Fibroblast of lung (primary cell): Measurements from ENCODE around the gene MMP3. TPM values are rescaled to one million over a fixed set of nuclear protein-coding genes. Genes with fewer than 3 reads are reported as not detected.

Experiments
- DNase-seq, 2 donors: peaks; one replicate each; pipeline versions ENCODE4 v3.0.0 to v3.0.0-alpha.2; 2010; ENCODE audit warnings: low read depth in 2 of 2
- H2AFZ ChIP-seq: 2 replicates; pipeline ENCODE4 v1.5.1; 2012; ENCODE audit warnings: low read length, control low read depth, inconsistent platforms
- H3K27ac ChIP-seq: 2 replicates; pipeline ENCODE4 v1.5.1; 2011; ENCODE audit warnings: low read length, control low read depth; ENCODE audit not compliant: insufficient read depth
- H3K27me3 ChIP-seq: 2 replicates; pipeline ENCODE4 v1.5.1; 2011; ENCODE audit warnings: mild to moderate bottlenecking, low read length; ENCODE audit not compliant: control insufficient read depth, insufficient read depth
- H3K36me3 ChIP-seq: 2 replicates; pipeline ENCODE4 v1.5.1; 2011; ENCODE audit warnings: low read length; ENCODE audit not compliant: control insufficient read depth, insufficient read depth
- H3K4me1 ChIP-seq: 2 replicates; pipeline ENCODE4 v1.5.1; 2011; ENCODE audit warnings: low read length; ENCODE audit not compliant: control insufficient read depth, insufficient read depth; ENCODE audit errors: extremely low read depth
- H3K4me2 ChIP-seq: 2 replicates; pipeline ENCODE4 v1.5.1; 2011; ENCODE audit warnings: low read length, control low read depth; ENCODE audit not compliant: insufficient read depth; ENCODE audit errors: extremely low read depth
- H3K4me3 ChIP-seq, 4 experiments: fragments of 200-600 bp in 1 of 4; sonication (generic) in 1 of 4; replicated peaks in 1 of 4; 2 replicates each; pipeline ENCODE4 v1.5.1; 2011 to 2016; ENCODE audit warnings: low read length in 4 of 4, low read depth in 3 of 4, mild to moderate bottlenecking in 3 of 4, control low read depth in 2 of 4, inconsistent platforms in 1 of 4, mixed read lengths in 1 of 4; ENCODE audit not compliant: insufficient read depth in 1 of 4; ENCODE audit errors: control extremely low read depth in 1 of 4
- H3K79me2 ChIP-seq: 2 replicates; pipeline ENCODE4 v1.5.1; 2012; ENCODE audit warnings: mild to moderate bottlenecking, low read length, inconsistent platforms; ENCODE audit not compliant: control insufficient read depth, insufficient read depth
- H3K9ac ChIP-seq: 2 replicates; pipeline ENCODE4 v1.5.1; 2011; ENCODE audit warnings: mild to moderate bottlenecking, low read length, control low read depth; ENCODE audit not compliant: insufficient read depth
- H3K9me3 ChIP-seq: 2 replicates; pipeline ENCODE4 v1.5.1; 2012; ENCODE audit warnings: low read depth, low read length; ENCODE audit not compliant: control insufficient read depth, insufficient read depth
- H4K20me1 ChIP-seq: 2 replicates; pipeline ENCODE4 v1.5.1; 2011; ENCODE audit warnings: low read length; ENCODE audit not compliant: control insufficient read depth, insufficient read depth; ENCODE audit errors: extremely low read depth
- CTCF ChIP-seq, 2 donors: IDR thresholded peaks in 1 of 2; conservative IDR thresholded peaks in 1 of 2; 1 replicate in 1 of 2; 2 replicates in 1 of 2; pipeline ENCODE4 v1.5.1; 2011 to 2012; ENCODE audit warnings: low read length in 2 of 2, control low read depth in 1 of 2, inconsistent platforms in 1 of 2, low read depth in 1 of 2, mild to moderate bottlenecking in 1 of 2
- EZH2 ChIP-seq: IDR thresholded peaks from 2 replicates; pipeline ENCODE4 v1.5.1; 2012; ENCODE audit warnings: low read length, control low read depth, mild to moderate bottlenecking; ENCODE audit errors: missing control alignments
- polyA plus RNA-seq, 2 donors: library from polyadenylated mRNA; depleted of rRNA in 1 of 2; stranded (reverse) in 1 of 2; unstranded in 1 of 2; fragments of >200 nt; gene quantifications; 2 replicates each; pipeline ENCODE4 v1.2.1, GENCODE V29; 2011 to 2012; ENCODE audit warnings: missing spikeins in 1 of 2
- total RNA-seq: library from RNA; depleted of rRNA; stranded (reverse); fragments of >200 nt; gene quantifications from 2 replicates; pipeline ENCODE4 v1.2.1, GENCODE V29; 2014

MMP3 gene
- total and polyA plus RNA-seq, 2 donors (not counting 1 experiment from before 2014, with no cell fraction given): 19.1 to 47.1 TPM

DNA sequence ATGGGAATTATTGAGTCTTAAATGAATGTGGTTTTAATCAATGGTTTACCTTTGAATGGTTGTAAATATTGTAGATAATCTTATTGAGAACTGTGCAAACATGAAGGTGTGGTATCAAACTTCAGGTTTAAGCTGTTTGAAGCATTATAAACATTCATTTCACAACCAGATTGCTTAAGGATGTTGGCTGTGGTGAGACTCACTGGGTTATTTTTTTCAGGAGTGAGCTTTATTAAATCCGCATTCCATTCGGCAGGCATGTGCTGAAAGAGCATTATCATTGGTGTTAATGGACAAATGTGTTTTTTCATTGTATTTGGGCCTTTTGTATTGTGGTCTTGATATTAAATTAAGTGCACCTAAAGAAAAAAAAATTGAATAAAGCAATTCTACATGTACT is 9.7 kb downstream of the MMP3 start:
- Histone ChIP-seq H3K9ac (no peak overlapping the region), H3K36me3 (no peaks in the 10 kb centered on the region), H3K27me3 (no peaks in the 10 kb centered on the region), H3K9me3 (no peaks in the 10 kb centered on the region), H4K20me1 (no peaks in the 10 kb centered on the region), H3K4me3 (no peak overlapping the region), H3K4me1 (no peaks in the 10 kb centered on the region), H3K27ac (no peak overlapping the region), H3K79me2 (no peaks in the 10 kb centered on the region), H3K4me2 (no peak overlapping the region), H2AFZ (no peak overlapping the region)
- peak in 1 of 2 donors; percentile 34 for DNase-seq
- TF ChIP-seq EZH2 (no peak), CTCF (conservative IDR thresholded peaks at IDR 0.05 in 1 of 2, IDR thresholded peaks at IDR 0.05 in 1 of 2; ENCODE audit: low read depth in 1 of 2, low read length in 2 of 2) (no peak)

GRCh38 chr11:102832612-102833011 is 10.8 kb downstream of the MMP3 start:
- Histone ChIP-seq H3K27me3 (no peaks in the 10 kb centered on the region), H3K9me3 (no peaks in the 10 kb centered on the region), H3K36me3 (no peaks in the 10 kb centered on the region), H3K27ac (no peak overlapping the region), H2AFZ (no peak overlapping the region), H3K79me2 (no peaks in the 10 kb centered on the region), H3K9ac (no peak overlapping the region), H4K20me1 (no peaks in the 10 kb centered on the region), H3K4me3 (peak overlapping the region in 1 of 4 experiments; percentile 55), H3K4me2 (no peak overlapping the region), H3K4me1 (no peaks in the 10 kb centered on the region)
- TF ChIP-seq EZH2: no peak
- no peak for TF ChIP-seq CTCF (conservative IDR thresholded peaks at IDR 0.05 in 1 of 2, IDR thresholded peaks at IDR 0.05 in 1 of 2; ENCODE audit: low read depth in 1 of 2, low read length in 2 of 2)
- no peak for DNase-seq

DNA sequence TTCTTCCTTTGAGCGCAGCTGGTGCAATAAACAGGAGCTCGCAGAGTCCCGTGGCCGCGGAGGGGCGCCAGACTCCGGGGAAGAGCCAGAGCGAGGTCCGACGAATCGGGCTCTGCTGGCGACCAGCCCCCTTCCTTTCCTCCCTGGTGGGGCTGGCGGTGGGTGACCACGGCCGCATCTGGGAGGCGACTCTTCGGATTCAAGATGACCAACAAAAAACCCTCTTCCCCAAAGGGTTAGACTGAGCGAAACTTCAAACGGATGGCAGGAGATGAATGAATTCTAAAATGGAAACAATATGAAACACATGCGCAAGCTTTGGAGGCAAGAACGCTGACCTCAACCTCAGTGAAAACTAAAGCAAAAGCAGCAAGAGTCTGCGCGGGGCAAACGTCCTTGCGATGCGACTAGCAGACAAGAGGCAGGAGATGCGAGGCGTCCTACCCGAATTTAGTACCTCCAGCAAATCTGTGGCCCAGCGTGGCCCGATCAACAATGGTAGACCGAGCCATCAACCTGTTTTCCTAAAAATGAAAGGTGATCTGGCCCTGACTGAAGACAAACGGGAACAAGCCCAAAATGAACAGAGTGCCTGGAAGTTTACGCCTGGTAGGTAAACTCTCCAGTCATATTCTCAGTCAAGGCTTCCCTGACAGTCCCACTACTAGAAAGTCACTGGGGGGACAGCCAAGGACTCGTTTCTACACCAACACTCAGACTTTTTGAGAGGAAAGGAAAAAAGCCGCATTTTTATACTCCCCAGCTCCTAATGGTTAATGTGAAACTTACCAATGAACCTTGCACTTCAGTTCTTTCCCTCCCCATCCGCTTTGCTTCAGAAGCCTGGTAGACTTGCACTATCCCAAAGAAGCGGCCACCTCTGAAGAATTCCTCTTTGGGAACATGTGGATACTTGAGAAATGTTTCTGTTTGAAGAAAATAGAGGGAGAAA is 11.6 kb downstream of the MMP3 start:
- DNase-seq: peak; percentile 53 to 62
- Histone ChIP-seq H3K4me1 (no peaks in the 10 kb centered on the region), H3K4me2 (peak overlapping the region; percentile 85), H3K4me3 (peak overlapping the region; percentile 32 to 55 (median 42)), H3K36me3 (no peaks in the 10 kb centered on the region), H4K20me1 (no peaks in the 10 kb centered on the region), H3K9me3 (no peaks in the 10 kb centered on the region), H3K27me3 (no peaks in the 10 kb centered on the region), H3K27ac (peak overlapping the region; percentile 26), H2AFZ (peak overlapping the region; percentile 74), H3K9ac (no peak overlapping the region), H3K79me2 (no peaks in the 10 kb centered on the region)
- no peak for TF ChIP-seq EZH2
- TF ChIP-seq CTCF (conservative IDR thresholded peaks at IDR 0.05 in 1 of 2, IDR thresholded peaks at IDR 0.05 in 1 of 2; ENCODE audit: low read depth in 1 of 2, low read length in 2 of 2): peak; percentile 53 to 59
